Gastroesophageal sphincter (tissue), 4 donors: Measurements from ENCODE around the gene AFMID. TPM values are rescaled to one million over a fixed set of nuclear protein-coding genes. Genes with fewer than 3 reads are reported as not detected.
A peak's percentile ranks its signal among the peaks of the same experiment; 100 is the strongest.

Source experiments
- ATAC-seq: fragments of 150-250 bp; one replicate; pipeline ENCODE4 v1.9.1; 2016; ENCODE audit warnings: mild to moderate bottlenecking, moderate library complexity
- H3K27ac ChIP-seq, 4 donors: fragments of 200-600 bp; sonication (generic) in 3 of 4; 1 replicate in 3 of 4; 2 replicates in 1 of 4; pipeline ENCODE4 v1.5.1; 2016 to 2019
- H3K27me3 ChIP-seq: fragments of 200-600 bp; sonication (generic); one replicate; pipeline ENCODE4 v1.5.1; 2019
- H3K36me3 ChIP-seq, 2 donors: fragments of 200-600 bp; sonication (generic); one replicate each; pipeline ENCODE4 v1.5.1; 2019; ENCODE audit warnings: control low read depth in 1 of 2
- H3K4me1 ChIP-seq, 3 donors: fragments of 200-600 bp; sonication (generic); 1 replicate in 2 of 3; 2 replicates in 1 of 3; pipeline ENCODE4 v1.5.1; 2016 to 2019; ENCODE audit warnings: control low read depth in 2 of 3
- H3K4me3 ChIP-seq, 2 donors: fragments of 200-600 bp; sonication (generic); one replicate each; pipeline ENCODE4 v1.5.1; 2019; ENCODE audit warnings: mild to moderate bottlenecking in 1 of 2, moderate library complexity in 1 of 2
- H3K9me3 ChIP-seq, 3 donors: fragments of 200-600 bp; sonication (generic); one replicate each; pipeline ENCODE4 v1.5.1; 2017 to 2019; ENCODE audit warnings: control low read depth in 2 of 3
- EP300 ChIP-seq: sonication (generic); formaldehyde crosslinking; IDR thresholded peaks from one replicate; pipeline ENCODE4 v1.6.1; 2017; ENCODE audit warnings: antibody characterized with exemption, mild to moderate bottlenecking
- POLR2A ChIP-seq, 2 donors: fragments of 450-650 bp; IDR thresholded peaks; one replicate each; pipeline ENCODE4 v1.6.1; 2017; ENCODE audit warnings: antibody characterized with exemption in 2 of 2, mild to moderate bottlenecking in 2 of 2, moderate library complexity in 1 of 2
- POLR2AphosphoS5 ChIP-seq: sonication (generic); formaldehyde crosslinking; IDR thresholded peaks from one replicate; pipeline ENCODE4 v1.6.1; 2017; ENCODE audit warnings: antibody characterized with exemption
- WGBS, 2 donors: methylation state at CpG; one replicate each; pipeline ENCODE4 v1.1.5; 2018; ENCODE audit warnings: low coverage in 1 of 2; 5-methylcytosine and 5-hydroxymethylcytosine counted together
- total RNA-seq, 4 donors: library from RNA; depleted of rRNA; stranded (reverse); fragments of >200 nt; gene quantifications; one replicate each; pipeline ENCODE4 v1.1.0, GENCODE V29; 2016
- TF ChIP-seq, protein P1 (sequence below), 4 experiments: fragments of 200-600 bp in 2 of 4; fragments of 450-650 bp in 2 of 4; sonication (generic) in 1 of 4; IDR thresholded peaks; one replicate each; pipeline ENCODE4 v1.5.1; 2017 to 2019; ENCODE audit warnings: antibody characterized with exemption in 4 of 4, mild to moderate bottlenecking in 2 of 4, moderate library complexity in 2 of 4

AFMID gene
- total RNA-seq, 4 donors from 2014 or later, result 14.9 to 43.9 (median 31.6) TPM

DNA sequence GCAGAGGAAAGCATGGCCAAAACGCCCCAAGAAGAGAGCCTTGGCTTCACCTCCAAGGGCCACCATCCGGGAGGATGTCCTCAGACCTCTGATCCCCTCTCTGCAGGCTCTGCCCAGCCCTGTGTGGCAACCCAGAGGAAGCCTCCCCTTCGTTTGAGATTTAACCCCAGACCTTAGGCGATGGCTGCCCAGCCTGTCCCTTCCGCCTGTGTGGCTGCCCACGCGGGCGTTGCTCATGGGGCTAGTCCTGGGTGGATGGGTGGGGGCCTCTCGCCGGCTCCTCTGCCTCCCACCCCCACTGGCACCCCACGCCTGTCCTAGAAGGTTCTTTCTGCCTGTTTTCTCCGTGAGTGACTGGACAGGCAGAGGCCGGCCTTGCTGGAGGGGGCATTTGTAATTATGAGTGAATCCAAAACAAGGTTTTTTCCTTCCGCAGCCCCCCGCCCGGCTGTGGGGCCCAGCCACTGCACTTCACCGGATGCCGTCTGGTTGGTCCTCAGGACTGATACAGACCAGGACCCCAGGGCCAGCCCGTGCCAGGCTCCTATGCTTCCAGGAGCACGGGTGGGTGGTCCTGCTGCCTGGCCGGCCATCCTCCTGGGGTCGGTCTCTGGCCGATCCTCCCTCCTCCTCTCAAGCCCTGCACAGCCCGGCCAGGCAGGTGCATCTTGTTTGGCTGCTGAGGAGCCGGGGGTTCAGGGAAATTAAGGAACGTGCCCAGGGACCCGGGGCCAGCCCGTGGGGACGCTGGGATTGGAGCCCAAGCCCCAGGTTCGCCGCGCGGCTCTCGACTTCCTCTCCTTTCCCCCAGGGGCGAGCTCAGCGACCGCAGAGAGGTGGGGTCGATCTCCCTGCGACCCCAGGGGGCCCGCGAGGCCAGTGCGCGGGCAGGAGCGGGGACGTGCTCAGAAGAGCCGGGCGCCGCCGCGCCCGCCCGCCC lies 44.1 kb downstream of the AFMID start, which contains the start of gene TMEM235:
TSS of gene TMEM235 (plus strand) at position 636 of the 940 bp plus-strand sequence. CDS start 393 bp downstream, outside the sequence.
- no peaks in the 10 kb centered on the region for H3K36me3 ChIP-seq
- WGBS, 2 donors, result 43 to 81% methylated on average over 2 to 8 of the region's 52 CpGs
- peak within 1 kb of the TSS in 1 of 2 donors; percentile 8 for H3K4me3 ChIP-seq
- TF ChIP-seq POLR2A (IDR thresholded peaks at IDR 0.05) (no peak), POLR2AphosphoS5 (no peak)
- TF ChIP-seq, protein P1, sequence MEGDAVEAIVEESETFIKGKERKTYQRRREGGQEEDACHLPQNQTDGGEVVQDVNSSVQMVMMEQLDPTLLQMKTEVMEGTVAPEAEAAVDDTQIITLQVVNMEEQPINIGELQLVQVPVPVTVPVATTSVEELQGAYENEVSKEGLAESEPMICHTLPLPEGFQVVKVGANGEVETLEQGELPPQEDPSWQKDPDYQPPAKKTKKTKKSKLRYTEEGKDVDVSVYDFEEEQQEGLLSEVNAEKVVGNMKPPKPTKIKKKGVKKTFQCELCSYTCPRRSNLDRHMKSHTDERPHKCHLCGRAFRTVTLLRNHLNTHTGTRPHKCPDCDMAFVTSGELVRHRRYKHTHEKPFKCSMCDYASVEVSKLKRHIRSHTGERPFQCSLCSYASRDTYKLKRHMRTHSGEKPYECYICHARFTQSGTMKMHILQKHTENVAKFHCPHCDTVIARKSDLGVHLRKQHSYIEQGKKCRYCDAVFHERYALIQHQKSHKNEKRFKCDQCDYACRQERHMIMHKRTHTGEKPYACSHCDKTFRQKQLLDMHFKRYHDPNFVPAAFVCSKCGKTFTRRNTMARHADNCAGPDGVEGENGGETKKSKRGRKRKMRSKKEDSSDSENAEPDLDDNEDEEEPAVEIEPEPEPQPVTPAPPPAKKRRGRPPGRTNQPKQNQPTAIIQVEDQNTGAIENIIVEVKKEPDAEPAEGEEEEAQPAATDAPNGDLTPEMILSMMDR (IDR thresholded peaks at IDR 0.05), result no peak
- ATAC-seq, result no peak
- H3K27me3 ChIP-seq, result peaks cover 50% of the 10 kb centered on the region
- H3K4me1 ChIP-seq, result peaks cover 0 to 12% (median 0%) of the 10 kb centered on the region in 3 donors
- H3K9me3 ChIP-seq, result no peaks in the 10 kb centered on the region
- H3K27ac ChIP-seq, result no peak within 1 kb of the TSS

DNA sequence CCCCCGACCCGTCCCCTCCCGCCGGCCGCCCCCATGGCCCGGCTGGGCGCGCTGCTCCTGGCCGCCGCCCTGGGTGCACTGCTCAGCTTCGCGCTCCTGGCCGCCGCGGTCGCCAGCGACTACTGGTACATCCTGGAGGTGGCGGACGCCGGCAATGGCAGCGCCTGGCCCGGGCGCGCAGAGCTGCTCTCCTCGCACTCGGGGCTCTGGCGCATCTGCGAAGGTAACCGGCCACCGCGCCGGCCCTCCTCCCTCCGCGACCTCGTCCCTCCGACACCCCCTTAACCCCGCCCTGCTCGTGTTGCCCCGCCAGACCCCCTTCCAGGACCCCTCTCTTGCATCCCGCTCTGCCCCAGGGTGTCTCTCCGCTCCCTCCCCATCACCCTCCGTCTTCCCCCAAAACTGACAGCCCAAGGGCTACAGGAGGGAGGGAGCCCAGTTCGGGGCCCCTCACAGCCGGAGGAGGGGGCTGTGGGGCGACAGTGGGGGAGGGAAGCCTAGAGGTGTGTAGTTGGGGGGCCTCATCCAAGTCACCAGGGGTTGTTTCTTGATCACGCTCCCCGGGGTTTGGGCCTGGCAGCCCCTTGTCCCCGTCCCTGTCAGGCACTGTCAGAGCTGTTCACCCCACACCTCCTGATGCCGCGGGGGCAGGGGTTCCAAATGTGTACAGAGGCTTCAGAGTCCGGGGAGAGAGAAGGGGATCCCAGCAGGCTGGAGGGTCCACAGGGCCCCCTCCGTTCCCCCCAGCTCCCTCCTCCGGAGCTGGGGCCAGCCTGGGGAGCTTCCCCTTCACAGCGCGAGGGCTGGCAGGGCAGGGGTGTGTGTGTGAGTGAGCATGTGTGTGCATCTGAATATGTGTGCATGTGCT lies 45.1 kb downstream of the AFMID start:
- no peak for TF ChIP-seq EP300
- TF ChIP-seq POLR2A (IDR thresholded peaks at IDR 0.05), result no peak
- TF ChIP-seq POLR2AphosphoS5, result no peak
- TF ChIP-seq, protein P1 (IDR thresholded peaks at IDR 0.05), result no peak
- Histone ChIP-seq H3K27ac (no peak overlapping the region), H3K9me3 (no peaks in the 10 kb centered on the region), H3K27me3 (peaks cover 50% of the 10 kb centered on the region), H3K4me1 (peaks cover 0 to 12% (median 0%) of the 10 kb centered on the region in 3 donors), H3K36me3 (no peaks in the 10 kb centered on the region), H3K4me3 (peak overlapping the region in 1 of 2 donors; percentile 8)
- no CpG with 5 or more reads among the region's 55 CpGs for WGBS, 2 donors
- no peak for ATAC-seq

DNA sequence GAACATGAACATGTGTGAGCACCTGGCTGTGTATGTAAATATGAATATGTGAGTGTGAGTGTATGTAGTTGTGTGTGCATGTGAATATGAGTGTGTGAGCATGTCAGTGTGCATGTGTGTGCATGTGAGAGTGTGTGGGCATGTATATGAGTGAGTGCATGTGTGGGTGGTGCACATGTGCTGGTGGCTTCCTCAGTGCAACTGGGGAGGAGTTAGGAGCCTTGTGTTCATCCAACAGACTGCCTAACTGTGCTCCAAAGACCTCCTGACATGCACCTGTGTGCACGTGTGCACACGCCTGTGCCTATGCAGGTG lies 45.7 kb downstream of the AFMID start:
- Histone ChIP-seq H3K4me1 (peaks cover 0 to 12% (median 0%) of the 10 kb centered on the region in 3 donors), H3K4me3 (no peak overlapping the region), H3K27ac (no peak overlapping the region), H3K9me3 (no peaks in the 10 kb centered on the region), H3K27me3 (peaks cover 50% of the 10 kb centered on the region), H3K36me3 (no peaks in the 10 kb centered on the region)
- 90% methylated on average over 2 of the region's 2 CpGs; no CpG with 5 or more reads in 1 of the 2 donors for WGBS, 2 donors
- ATAC-seq, result no peak
- TF ChIP-seq POLR2A (IDR thresholded peaks at IDR 0.05) (no peak), POLR2AphosphoS5 (no peak), EP300 (no peak)
- TF ChIP-seq, protein P1 (IDR thresholded peaks at IDR 0.05), result no peak

DNA sequence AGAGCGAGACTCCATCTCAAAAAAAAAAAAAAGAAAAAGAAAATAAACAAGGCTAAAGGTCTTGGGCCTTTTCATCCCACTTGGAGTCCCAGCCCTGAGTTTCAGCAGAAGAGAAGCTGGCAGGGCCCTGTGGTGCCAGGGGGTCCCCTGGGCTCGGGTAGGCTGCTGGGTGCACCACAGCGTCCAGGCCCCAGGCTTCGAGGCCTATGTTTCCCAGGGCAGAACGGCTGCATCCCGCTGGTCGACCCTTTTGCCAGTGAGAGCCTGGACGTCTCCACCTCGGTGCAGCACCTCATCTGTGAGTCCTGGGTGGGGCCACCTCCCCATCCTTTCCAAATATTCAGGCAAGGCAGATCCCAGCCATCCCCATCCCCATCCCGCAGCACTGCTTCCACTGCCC lies 46.5 kb downstream of the AFMID start:
- no peaks in the 10 kb centered on the region for H3K9me3 ChIP-seq
- peaks cover 50% of the 10 kb centered on the region for H3K27me3 ChIP-seq
- TF ChIP-seq, protein P1 (IDR thresholded peaks at IDR 0.05), result no peak
- TF ChIP-seq POLR2A (IDR thresholded peaks at IDR 0.05) (no peak), EP300 (no peak), POLR2AphosphoS5 (no peak)
- WGBS, 2 donors, result 92 to 95% methylated on average over 4 to 7 of the region's 10 CpGs
- H3K4me1 ChIP-seq, result peaks cover 0 to 12% (median 0%) of the 10 kb centered on the region in 3 donors
- ATAC-seq, result no peak
- no peak overlapping the region for H3K4me3 ChIP-seq
- no peaks in the 10 kb centered on the region for H3K36me3 ChIP-seq
- no peak overlapping the region for H3K27ac ChIP-seq
